Peyer's patch (tissue), 4 donors: ENCODE results near the gene FAM107B.

ENCODE experiments used
- POLR2A ChIP-seq, 2 donors: fragments of 450-650 bp; IDR thresholded peaks; one replicate each; pipeline ENCODE4 v1.5.1; 2017; ENCODE audit warnings: antibody characterized with exemption in 2 of 2, mild to moderate bottlenecking in 2 of 2, moderate library complexity in 2 of 2
- TF ChIP-seq, protein P1 (sequence below), 6 experiments: fragments of 450-650 bp in 4 of 6; fragments of 200-600 bp in 2 of 6; sonication (generic) in 1 of 6; IDR thresholded peaks; one replicate each; pipeline ENCODE4 v1.5.1; 2017 to 2019; ENCODE audit warnings: antibody characterized with exemption in 6 of 6, mild to moderate bottlenecking in 3 of 6, moderate library complexity in 1 of 6

DNA sequence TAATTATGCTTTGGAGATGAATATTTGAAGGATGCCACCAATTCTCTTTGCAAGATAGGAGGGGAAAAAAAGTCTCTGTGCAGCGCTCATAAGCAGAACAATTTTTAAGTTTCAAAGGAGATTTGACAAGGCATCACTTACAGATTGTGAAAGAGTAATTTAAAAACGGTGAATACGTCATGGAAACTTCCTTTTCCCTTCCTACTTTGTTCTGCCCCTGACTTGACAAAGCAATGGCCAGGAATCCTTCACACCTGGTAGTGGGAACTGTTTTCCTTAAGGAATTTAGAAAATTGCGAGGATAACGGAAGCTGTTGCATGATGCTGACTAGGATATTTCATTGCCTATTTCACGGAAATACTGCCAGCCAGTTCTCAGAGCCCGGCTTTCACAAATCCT, 16.7 kb downstream of the FAM107B start:
- TF ChIP-seq POLR2A (IDR thresholded peaks at IDR 0.05) = no peak
- TF ChIP-seq, protein P1, sequence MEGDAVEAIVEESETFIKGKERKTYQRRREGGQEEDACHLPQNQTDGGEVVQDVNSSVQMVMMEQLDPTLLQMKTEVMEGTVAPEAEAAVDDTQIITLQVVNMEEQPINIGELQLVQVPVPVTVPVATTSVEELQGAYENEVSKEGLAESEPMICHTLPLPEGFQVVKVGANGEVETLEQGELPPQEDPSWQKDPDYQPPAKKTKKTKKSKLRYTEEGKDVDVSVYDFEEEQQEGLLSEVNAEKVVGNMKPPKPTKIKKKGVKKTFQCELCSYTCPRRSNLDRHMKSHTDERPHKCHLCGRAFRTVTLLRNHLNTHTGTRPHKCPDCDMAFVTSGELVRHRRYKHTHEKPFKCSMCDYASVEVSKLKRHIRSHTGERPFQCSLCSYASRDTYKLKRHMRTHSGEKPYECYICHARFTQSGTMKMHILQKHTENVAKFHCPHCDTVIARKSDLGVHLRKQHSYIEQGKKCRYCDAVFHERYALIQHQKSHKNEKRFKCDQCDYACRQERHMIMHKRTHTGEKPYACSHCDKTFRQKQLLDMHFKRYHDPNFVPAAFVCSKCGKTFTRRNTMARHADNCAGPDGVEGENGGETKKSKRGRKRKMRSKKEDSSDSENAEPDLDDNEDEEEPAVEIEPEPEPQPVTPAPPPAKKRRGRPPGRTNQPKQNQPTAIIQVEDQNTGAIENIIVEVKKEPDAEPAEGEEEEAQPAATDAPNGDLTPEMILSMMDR (IDR thresholded peaks at IDR 0.05) = no peak
